Effector memory CD4-positive, alpha-beta T cell (primary cell): ENCODE results near the gene USP17L15.
"Not testable (repeated sequence)": the region's sequence is repeated elsewhere in the genome, so short reads cannot be mapped to it uniquely, and the experiment has no call there.

Experiments
- DNase-seq, 3 donors: peaks; one replicate each; pipeline ENCODE4 v3.0.0-alpha.2; 2020
- H3K27ac ChIP-seq: 2 replicates; pipeline ENCODE4 v1.7.0; 2013; ENCODE audit warnings: mild to moderate bottlenecking, low read length, moderate library complexity; ENCODE audit not compliant: insufficient read depth, poor library complexity, severe bottlenecking
- H3K27me3 ChIP-seq: replicated peaks from 2 replicates; pipeline ENCODE4 v1.7.0; 2013; ENCODE audit warnings: mild to moderate bottlenecking, low read length; ENCODE audit not compliant: insufficient read depth, control insufficient read depth, poor library complexity, severe bottlenecking
- H3K36me3 ChIP-seq: 2 replicates; pipeline ENCODE4 v1.7.0; 2013; ENCODE audit warnings: mild to moderate bottlenecking, low read length, moderate library complexity; ENCODE audit not compliant: control insufficient read depth, insufficient read depth
- H3K4me1 ChIP-seq: 2 replicates; pipeline ENCODE4 v1.7.0; 2013; ENCODE audit warnings: low read length, mild to moderate bottlenecking; ENCODE audit not compliant: control insufficient read depth, insufficient read depth, poor library complexity, severe bottlenecking
- H3K4me3 ChIP-seq: 2 replicates; pipeline ENCODE4 v1.7.0; 2013; ENCODE audit warnings: low read length, low read depth, mild to moderate bottlenecking; ENCODE audit not compliant: insufficient read depth, poor library complexity, severe bottlenecking
- H3K9me3 ChIP-seq: 2 replicates; pipeline ENCODE4 v1.7.0; 2013; ENCODE audit warnings: mild to moderate bottlenecking, low read length, moderate library complexity; ENCODE audit not compliant: control insufficient read depth
- total RNA-seq, 3 donors: gene quantifications; one replicate each; lab custom pipeline; 2026; lab: John Stamatoyannopoulos, UW

USP17L15 gene, protein sequence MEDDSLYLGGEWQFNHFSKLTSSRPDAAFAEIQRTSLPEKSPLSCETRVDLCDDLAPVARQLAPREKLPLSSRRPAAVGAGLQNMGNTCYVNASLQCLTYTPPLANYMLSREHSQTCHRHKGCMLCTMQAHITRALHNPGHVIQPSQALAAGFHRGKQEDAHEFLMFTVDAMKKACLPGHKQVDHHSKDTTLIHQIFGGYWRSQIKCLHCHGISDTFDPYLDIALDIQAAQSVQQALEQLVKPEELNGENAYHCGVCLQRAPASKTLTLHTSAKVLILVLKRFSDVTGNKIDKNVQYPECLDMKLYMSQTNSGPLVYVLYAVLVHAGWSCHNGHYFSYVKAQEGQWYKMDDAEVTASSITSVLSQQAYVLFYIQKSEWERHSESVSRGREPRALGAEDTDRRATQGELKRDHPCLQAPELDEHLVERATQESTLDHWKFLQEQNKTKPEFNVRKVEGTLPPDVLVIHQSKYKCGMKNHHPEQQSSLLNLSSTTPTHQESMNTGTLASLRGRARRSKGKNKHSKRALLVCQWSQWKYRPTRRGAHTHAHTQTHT
- 0 reads per million in 3 donors for total RNA-seq

DNA sequence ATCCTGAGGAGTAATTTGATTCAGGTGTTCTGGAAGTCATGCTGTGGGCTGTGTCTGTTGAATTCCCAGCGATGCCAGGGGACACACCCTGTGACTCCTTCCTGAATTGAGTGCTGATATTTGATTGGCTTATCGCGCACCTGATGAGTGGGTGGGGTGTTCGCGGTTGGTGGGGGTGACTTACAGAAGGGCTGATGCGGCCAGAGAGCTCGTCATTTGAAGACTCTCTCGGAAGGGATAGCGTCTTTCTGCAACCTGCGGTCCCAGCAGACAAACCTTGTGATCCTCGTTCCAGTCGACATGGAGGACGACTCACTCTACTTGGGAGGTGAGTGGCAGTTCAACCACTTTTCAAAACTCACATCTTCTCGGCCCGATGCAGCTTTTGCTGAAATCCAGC, at the start of gene USP17L15:
Gene USP17L15 (plus strand): TSS at position 301 of the 400 bp plus-strand sequence. CDS start 0 bp downstream, at position 301.
- H3K9me3 ChIP-seq, DNase-seq, H3K4me3 ChIP-seq, H3K27ac ChIP-seq, H3K4me1 ChIP-seq, H3K27me3 ChIP-seq, H3K36me3 ChIP-seq: not testable (repeated sequence)

DNA sequence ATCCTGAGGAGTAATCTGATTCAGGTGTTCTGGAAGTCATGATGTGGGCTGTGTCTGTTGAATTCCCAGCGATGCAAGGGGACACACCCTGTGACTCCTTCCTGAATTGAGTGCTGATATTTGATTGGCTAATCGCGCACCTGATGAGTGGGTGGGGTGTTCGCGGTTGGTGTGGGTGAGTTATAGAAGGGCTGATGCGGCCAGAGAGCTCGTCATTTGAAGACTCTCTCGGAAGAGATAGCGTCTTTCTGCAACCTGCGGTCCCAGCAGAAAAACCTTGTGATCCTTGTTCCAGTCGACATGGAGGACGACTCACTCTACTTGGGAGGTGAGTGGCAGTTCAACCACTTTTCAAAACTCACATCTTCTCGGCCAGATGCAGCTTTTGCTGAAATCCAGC, 23.8 kb upstream of the USP17L15 start, which contains the start of gene USP17L10:
Gene USP17L10 (plus strand): TSS at position 301 of the 400 bp plus-strand sequence. CDS start 0 bp downstream, at position 301.
- H3K36me3 ChIP-seq, H3K4me1 ChIP-seq, H3K4me3 ChIP-seq, H3K27me3 ChIP-seq, H3K27ac ChIP-seq, DNase-seq, H3K9me3 ChIP-seq: not testable (repeated sequence)

DNA sequence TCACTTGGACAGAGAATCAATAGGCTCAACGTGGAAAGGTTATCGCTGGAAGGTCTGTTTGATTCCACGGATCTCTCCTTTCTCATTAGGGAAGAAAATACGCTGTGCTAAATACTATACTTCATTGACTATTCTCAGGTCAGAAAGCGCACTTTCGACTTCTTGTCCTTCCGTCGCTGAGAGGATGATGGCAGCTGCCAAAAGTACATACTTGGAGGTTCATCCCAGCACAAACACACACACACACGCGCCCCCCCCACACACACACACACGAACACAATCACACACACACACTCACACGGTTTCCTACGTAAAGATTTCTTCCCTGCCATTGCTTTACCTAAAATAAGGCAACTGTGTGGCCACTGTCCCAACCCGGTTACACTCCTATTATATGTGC, 19.5 kb upstream of the USP17L15 start:
- not testable (repeated sequence) for DNase-seq, H3K27me3 ChIP-seq, H3K4me3 ChIP-seq, H3K4me1 ChIP-seq, H3K36me3 ChIP-seq, H3K27ac ChIP-seq, H3K9me3 ChIP-seq

DNA sequence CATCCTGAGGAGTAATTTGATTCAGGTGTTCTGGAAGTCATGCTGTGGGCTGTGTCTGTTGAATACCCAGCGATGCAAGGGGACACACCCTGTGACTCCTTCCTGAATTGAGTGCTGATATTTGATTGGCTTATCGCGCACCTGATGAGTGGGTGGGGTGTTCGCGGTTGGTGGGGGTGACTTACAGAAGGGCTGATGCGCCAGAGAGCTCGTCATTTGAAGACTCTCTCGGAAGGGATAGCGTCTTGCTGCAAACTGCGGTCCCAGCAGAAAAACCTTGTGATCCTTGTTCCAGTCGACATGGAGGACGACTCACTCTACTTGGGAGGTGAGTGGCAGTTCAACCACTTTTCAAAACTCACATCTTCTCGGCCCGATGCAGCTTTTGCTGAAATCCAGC, 19.1 kb upstream of the USP17L15 start, which contains the start of gene USP17L11:
Gene USP17L11 (plus strand): TSS at position 301 of the 400 bp plus-strand sequence. CDS start 0 bp downstream, at position 301.
- H3K27me3 ChIP-seq, H3K4me1 ChIP-seq, DNase-seq, H3K9me3 ChIP-seq, H3K27ac ChIP-seq, H3K36me3 ChIP-seq, H3K4me3 ChIP-seq: not testable (repeated sequence)

DNA sequence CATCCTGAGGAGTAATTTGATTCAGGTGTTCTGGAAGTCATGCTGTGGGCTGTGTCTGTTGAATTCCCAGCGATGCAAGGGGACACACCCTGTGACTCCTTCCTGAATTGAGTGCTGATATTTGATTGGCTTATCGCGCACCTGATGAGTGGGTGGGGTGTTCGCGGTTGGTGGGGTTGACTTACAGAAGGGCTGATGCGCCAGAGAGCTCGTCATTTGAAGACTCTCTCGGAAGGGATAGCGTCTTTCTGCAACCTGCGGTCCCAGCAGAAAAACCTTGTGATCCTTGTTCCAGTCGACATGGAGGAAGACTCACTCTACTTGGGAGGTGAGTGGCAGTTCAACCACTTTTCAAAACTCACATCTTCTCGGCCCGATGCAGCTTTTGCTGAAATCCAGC, 14.3 kb upstream of the USP17L15 start, which contains the start of gene USP17L12:
Gene USP17L12 (plus strand): TSS at position 301 of the 400 bp plus-strand sequence. CDS start 0 bp downstream, at position 301.
- H3K9me3 ChIP-seq, H3K27me3 ChIP-seq, H3K4me1 ChIP-seq, H3K27ac ChIP-seq, H3K4me3 ChIP-seq, H3K36me3 ChIP-seq, DNase-seq: not testable (repeated sequence)

DNA sequence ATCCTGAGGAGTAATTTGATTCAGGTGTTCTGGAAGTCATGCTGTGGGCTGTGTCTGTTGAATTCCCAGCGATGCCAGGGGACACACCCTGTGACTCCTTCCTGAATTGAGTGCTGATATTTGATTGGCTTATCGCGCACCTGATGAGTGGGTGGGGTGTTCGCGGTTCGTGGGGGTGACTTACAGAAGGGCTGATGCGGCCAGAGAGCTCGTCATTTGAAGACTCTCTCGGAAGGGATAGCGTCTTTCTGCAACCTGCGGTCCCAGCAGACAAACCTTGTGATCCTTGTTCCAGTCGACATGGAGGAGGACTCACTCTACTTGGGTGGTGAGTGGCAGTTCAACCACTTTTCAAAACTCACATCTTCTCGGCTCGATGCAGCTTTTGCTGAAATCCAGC, 9.6 kb upstream of the USP17L15 start, which contains the start of gene USP17L13:
Gene USP17L13 (plus strand): TSS at position 301 of the 400 bp plus-strand sequence. CDS start 0 bp downstream, at position 301.
- H3K4me1 ChIP-seq, H3K27me3 ChIP-seq, H3K4me3 ChIP-seq, H3K27ac ChIP-seq, H3K36me3 ChIP-seq, DNase-seq, H3K9me3 ChIP-seq: not testable (repeated sequence)

DNA sequence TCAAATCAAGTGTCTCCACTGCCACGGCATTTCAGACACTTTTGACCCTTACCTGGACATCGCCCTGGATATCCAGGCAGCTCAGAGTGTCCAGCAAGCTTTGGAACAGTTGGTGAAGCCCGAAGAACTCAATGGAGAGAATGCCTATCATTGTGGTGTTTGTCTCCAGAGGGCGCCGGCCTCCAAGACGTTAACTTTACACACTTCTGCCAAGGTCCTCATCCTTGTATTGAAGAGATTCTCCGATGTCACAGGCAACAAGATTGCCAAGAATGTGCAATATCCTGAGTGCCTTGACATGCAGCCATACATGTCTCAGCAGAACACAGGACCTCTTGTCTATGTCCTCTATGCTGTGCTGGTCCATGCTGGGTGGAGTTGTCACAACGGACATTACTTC, 3.9 kb upstream of the USP17L15 start:
- H3K9me3 ChIP-seq, H3K27me3 ChIP-seq, H3K4me3 ChIP-seq, H3K27ac ChIP-seq, DNase-seq, H3K4me1 ChIP-seq, H3K36me3 ChIP-seq: not testable (repeated sequence)

DNA sequence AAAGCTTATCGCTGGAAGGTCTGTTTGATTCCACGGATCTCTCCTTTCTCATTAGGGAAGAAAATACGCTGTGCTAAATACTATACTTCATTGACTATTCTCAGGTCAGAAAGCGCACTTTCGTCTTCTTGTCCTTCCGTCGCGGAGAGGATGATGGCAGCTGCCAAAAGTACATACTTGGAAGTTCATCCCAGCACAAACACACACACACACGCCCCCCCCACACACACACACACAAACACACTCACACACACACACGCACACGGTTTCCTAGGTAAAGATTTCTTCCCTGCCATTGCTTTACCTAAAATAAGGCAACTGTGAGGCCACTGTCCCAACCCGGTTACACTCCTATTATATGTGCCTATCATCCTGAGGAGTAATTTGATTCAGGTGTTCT, 4.3 kb downstream of the USP17L15 start:
- H3K36me3 ChIP-seq, H3K4me3 ChIP-seq, H3K27ac ChIP-seq, H3K27me3 ChIP-seq, H3K9me3 ChIP-seq, DNase-seq, H3K4me1 ChIP-seq: not testable (repeated sequence)

DNA sequence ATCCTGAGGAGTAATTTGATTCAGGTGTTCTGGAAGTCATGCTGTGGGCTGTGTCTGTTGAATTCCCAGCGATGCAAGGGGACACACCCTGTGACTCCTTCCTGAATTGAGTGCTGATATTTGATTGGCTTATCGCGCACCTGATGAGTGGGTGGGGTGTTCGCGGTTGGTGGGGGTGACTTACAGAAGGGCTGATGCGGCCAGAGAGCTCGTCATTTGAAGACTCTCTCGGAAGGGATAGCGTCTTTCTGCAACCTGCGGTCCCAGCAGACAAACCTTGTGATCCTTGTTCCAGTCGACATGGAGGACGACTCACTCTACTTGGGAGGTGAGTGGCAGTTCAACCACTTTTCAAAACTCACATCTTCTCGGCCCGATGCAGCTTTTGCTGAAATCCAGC, 9.4 kb downstream of the USP17L15 start, which contains the start of gene USP17L17:
Gene USP17L17 (plus strand): TSS at position 301 of the 400 bp plus-strand sequence. CDS start 0 bp downstream, at position 301.
- H3K27ac ChIP-seq, DNase-seq, H3K4me1 ChIP-seq, H3K4me3 ChIP-seq, H3K36me3 ChIP-seq, H3K9me3 ChIP-seq, H3K27me3 ChIP-seq: not testable (repeated sequence)
